ENCODE measurements around the gene WNT4.

DNA sequence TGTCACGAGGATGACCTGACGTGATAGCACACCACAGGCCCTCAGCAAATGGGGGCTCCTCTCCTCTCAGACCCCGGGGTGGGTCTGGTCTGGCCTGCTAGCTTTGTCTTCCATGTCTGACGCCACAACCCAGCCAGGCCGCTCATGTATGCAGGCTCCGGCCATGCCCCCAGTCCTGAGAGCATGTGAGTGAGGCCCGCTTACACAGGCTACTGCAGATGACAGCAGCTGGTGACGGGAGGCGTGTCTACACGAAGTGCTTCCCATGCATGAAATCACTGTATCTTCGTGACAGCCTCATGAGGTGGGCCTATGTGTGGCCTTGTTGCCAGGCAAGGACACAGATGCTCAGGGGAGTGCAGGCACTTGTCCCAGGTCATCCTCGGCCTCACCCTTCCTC, 16.4 kb downstream of the WNT4 start:
- TF ChIP-seq, protein P1, sequence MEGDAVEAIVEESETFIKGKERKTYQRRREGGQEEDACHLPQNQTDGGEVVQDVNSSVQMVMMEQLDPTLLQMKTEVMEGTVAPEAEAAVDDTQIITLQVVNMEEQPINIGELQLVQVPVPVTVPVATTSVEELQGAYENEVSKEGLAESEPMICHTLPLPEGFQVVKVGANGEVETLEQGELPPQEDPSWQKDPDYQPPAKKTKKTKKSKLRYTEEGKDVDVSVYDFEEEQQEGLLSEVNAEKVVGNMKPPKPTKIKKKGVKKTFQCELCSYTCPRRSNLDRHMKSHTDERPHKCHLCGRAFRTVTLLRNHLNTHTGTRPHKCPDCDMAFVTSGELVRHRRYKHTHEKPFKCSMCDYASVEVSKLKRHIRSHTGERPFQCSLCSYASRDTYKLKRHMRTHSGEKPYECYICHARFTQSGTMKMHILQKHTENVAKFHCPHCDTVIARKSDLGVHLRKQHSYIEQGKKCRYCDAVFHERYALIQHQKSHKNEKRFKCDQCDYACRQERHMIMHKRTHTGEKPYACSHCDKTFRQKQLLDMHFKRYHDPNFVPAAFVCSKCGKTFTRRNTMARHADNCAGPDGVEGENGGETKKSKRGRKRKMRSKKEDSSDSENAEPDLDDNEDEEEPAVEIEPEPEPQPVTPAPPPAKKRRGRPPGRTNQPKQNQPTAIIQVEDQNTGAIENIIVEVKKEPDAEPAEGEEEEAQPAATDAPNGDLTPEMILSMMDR (IDR thresholded peaks at IDR 0.05): no peak
- no peak for TF ChIP-seq EZH2 (IDR thresholded peaks at IDR 0.05; ENCODE audit: borderline replicate concordance, insufficient read depth, low read depth, low read length, poor library complexity, severe bottlenecking)
